ENCODE results near the gene MRGPRF.

GRCh38 chr11:69057236-69057635 lies 44.2 kb upstream of the MRGPRF start:
- TF ChIP-seq ZNF324 (tag by site-specific recombination; IDR thresholded peaks at IDR 0.05) (no peak), ZNF626 (tag by site-specific recombination; IDR thresholded peaks at IDR 0.05) (no peak), ZNF133 (tag by site-specific recombination; IDR thresholded peaks at IDR 0.05) (no peak), ZNF670 (tag by site-specific recombination; IDR thresholded peaks at IDR 0.05; ENCODE audit: low read depth) (no peak), ZNF274 (IDR thresholded peaks at IDR 0.05; ENCODE audit: low read length) (no peak), ZNF274 (tag by site-specific recombination; IDR thresholded peaks at IDR 0.05; ENCODE audit: borderline replicate concordance) (no peak)
